SU-DHL-6 (cell line): ENCODE data around the gene PCSK2.

Source experiments
- EZH2phosphoT487 ChIP-seq: fragments of 200-600 bp; sonication (generic), shearing (Covaris generic); conservative IDR thresholded peaks from 2 replicates; pipeline ENCODE4 v1.6.1; 2018; ENCODE audit warnings: mild to moderate bottlenecking, antibody characterized with exemption, low read length, moderate library complexity, mixed read lengths
- TF ChIP-seq, protein P1 (sequence below): fragments of 200-600 bp; sonication (generic); IDR thresholded peaks from one replicate; pipeline ENCODE4 v1.5.1; 2017; ENCODE audit warnings: antibody characterized with exemption, mild to moderate bottlenecking, low read length, moderate library complexity; ENCODE audit not compliant: insufficient read depth, poor library complexity, severe bottlenecking

DNA sequence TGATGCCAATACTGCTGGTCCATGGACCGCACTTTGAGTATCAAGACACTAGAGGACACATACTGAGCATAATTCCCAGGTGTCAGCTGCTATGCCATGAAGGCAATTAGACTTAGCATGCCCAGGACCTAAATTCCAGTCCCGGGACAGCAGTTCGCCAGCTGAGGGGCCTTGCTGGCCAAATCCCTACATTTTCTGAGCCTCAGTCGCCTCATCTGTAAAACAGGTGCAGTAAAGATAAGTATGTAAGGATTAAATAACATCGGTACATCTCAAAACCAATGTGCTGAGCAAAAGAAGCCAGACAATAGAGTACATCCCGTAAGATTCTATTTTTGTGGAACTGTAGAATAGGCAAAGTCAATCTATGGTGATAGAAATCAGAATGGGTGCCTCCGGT, 303.3 kb downstream of the PCSK2 start:
- TF ChIP-seq, protein P1, sequence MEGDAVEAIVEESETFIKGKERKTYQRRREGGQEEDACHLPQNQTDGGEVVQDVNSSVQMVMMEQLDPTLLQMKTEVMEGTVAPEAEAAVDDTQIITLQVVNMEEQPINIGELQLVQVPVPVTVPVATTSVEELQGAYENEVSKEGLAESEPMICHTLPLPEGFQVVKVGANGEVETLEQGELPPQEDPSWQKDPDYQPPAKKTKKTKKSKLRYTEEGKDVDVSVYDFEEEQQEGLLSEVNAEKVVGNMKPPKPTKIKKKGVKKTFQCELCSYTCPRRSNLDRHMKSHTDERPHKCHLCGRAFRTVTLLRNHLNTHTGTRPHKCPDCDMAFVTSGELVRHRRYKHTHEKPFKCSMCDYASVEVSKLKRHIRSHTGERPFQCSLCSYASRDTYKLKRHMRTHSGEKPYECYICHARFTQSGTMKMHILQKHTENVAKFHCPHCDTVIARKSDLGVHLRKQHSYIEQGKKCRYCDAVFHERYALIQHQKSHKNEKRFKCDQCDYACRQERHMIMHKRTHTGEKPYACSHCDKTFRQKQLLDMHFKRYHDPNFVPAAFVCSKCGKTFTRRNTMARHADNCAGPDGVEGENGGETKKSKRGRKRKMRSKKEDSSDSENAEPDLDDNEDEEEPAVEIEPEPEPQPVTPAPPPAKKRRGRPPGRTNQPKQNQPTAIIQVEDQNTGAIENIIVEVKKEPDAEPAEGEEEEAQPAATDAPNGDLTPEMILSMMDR = no peak
- TF ChIP-seq EZH2phosphoT487 = no peak
